Measurements from ENCODE around the gene TMEM150C. TPM values are rescaled to one million over a fixed set of nuclear protein-coding genes. Genes with fewer than 3 reads are reported as not detected.

Gene TMEM150C
- total RNA-seq, 2 experiments from 2014 or later, result not detected

GRCh38 chr4:82517043-82517442 is 44.7 kb downstream of the TMEM150C start:
- Mint-ChIP-seq H3K36me3 (ENCODE audit: low read depth) (no peaks in the 10 kb centered on the region), H3K4me3 (no peak overlapping the region), H3K4me1 (ENCODE audit: low read depth) (no peaks in the 10 kb centered on the region), H3K9me3 (no peaks in the 10 kb centered on the region), H3K27ac (no peak overlapping the region), H3K27me3 (peaks cover 33% of the 10 kb centered on the region)
- ChIA-PET POLR2A (no interaction called here), CTCF (no interaction called here)
- H3K27me3 ChIP-seq (ENCODE audit: control insufficient read depth in 1 of 2, insufficient read depth in 2 of 2, low read length in 2 of 2), result peaks cover 4 to 7% of the 10 kb centered on the region in 2 experiments
- no peak for DNase-seq
- ATAC-seq (ENCODE audit: poor library complexity), result no peak
- no peak for TF ChIP-seq CTCF (IDR thresholded peaks at IDR 0.05)
- H3K36me3 ChIP-seq (ENCODE audit: insufficient read depth, low read length), result no peaks in the 10 kb centered on the region
- H3K4me1 ChIP-seq (ENCODE audit: insufficient read depth, low read length), result no peaks in the 10 kb centered on the region
- intact Hi-C loops (cut with DNase I, micrococcal nuclease), result no loop called here
- H3K4me3 ChIP-seq (ENCODE audit: low read length), result no peak overlapping the region
- no peaks in the 10 kb centered on the region for H3K9me3 ChIP-seq (ENCODE audit: control insufficient read depth in 1 of 2, insufficient read depth in 1 of 2, low read length in 2 of 2)
- H3K27ac ChIP-seq (ENCODE audit: low read depth in 1 of 2, low read length in 2 of 2), result no peak overlapping the region

GRCh38 chr4:82515705-82516104 is 46.1 kb downstream of the TMEM150C start:
- Histone ChIP-seq H3K27me3 (ENCODE audit: control insufficient read depth in 1 of 2, insufficient read depth in 2 of 2, low read length in 2 of 2) (peaks cover 4 to 7% of the 10 kb centered on the region in 2 experiments), H3K27ac (ENCODE audit: low read depth in 1 of 2, low read length in 2 of 2) (no peak overlapping the region), H3K4me1 (ENCODE audit: insufficient read depth, low read length) (no peaks in the 10 kb centered on the region), H3K9me3 (ENCODE audit: control insufficient read depth in 1 of 2, insufficient read depth in 1 of 2, low read length in 2 of 2) (no peaks in the 10 kb centered on the region), H3K36me3 (ENCODE audit: insufficient read depth, low read length) (no peaks in the 10 kb centered on the region), H3K4me3 (ENCODE audit: low read length) (no peak overlapping the region)
- DNase-seq, result no peak
- ATAC-seq (ENCODE audit: poor library complexity), result no peak
- no peak overlapping the region for H3K27ac Mint-ChIP-seq
- intact Hi-C loops (cut with DNase I, micrococcal nuclease), result no loop called here
- H3K4me1 Mint-ChIP-seq (ENCODE audit: low read depth), result no peaks in the 10 kb centered on the region
- no peak overlapping the region for H3K4me3 Mint-ChIP-seq
- ChIA-PET POLR2A (no interaction called here), CTCF (interaction anchor here (0.9 kb wide), 1 partner anchor 10 kb away, joined by 5 read pairs; no protein-coding TSS in a partner anchor)
- no peak for TF ChIP-seq CTCF (IDR thresholded peaks at IDR 0.05)
- H3K36me3 Mint-ChIP-seq (ENCODE audit: low read depth), result no peaks in the 10 kb centered on the region
- no peaks in the 10 kb centered on the region for H3K9me3 Mint-ChIP-seq
- peaks cover 37% of the 10 kb centered on the region for H3K27me3 Mint-ChIP-seq

GRCh38 chr4:82513382-82513781 is 48.4 kb downstream of the TMEM150C start:
- Histone ChIP-seq H3K9me3 (ENCODE audit: control insufficient read depth in 1 of 2, insufficient read depth in 1 of 2, low read length in 2 of 2) (no peaks in the 10 kb centered on the region), H3K36me3 (ENCODE audit: insufficient read depth, low read length) (no peaks in the 10 kb centered on the region), H3K27ac (ENCODE audit: low read depth in 1 of 2, low read length in 2 of 2) (no peak overlapping the region), H3K27me3 (ENCODE audit: control insufficient read depth in 1 of 2, insufficient read depth in 2 of 2, low read length in 2 of 2) (peaks cover 0 to 7% of the 10 kb centered on the region in 2 experiments), H3K4me3 (ENCODE audit: low read length) (no peak overlapping the region), H3K4me1 (ENCODE audit: insufficient read depth, low read length) (no peaks in the 10 kb centered on the region)
- no peak for DNase-seq
- H3K27ac Mint-ChIP-seq, result no peak overlapping the region
- no peak for ATAC-seq (ENCODE audit: poor library complexity)
- no peaks in the 10 kb centered on the region for H3K9me3 Mint-ChIP-seq
- intact Hi-C loops (cut with DNase I, micrococcal nuclease), result no loop called here
- H3K4me3 Mint-ChIP-seq, result no peak overlapping the region
- ChIA-PET CTCF (no interaction called here), POLR2A (no interaction called here)
- TF ChIP-seq CTCF (IDR thresholded peaks at IDR 0.05), result no peak
- no peaks in the 10 kb centered on the region for H3K4me1 Mint-ChIP-seq (ENCODE audit: low read depth)
- H3K27me3 Mint-ChIP-seq, result peaks cover 37% of the 10 kb centered on the region
- H3K36me3 Mint-ChIP-seq (ENCODE audit: low read depth), result no peaks in the 10 kb centered on the region

Data from CD4-positive, alpha-beta T cell (primary cell).